Loucy (cell line): Measurements from ENCODE around the gene SERPINA12.

ENCODE experiments used
- H2AFZ ChIP-seq: fragments of 200-600 bp; sonication (generic); 2 replicates; pipeline ENCODE4 v1.6.0; 2016; ENCODE audit warnings: antibody characterized with exemption, mild to moderate bottlenecking, low read length, moderate library complexity
- H3F3A ChIP-seq: fragments of 200-600 bp; 2 replicates; pipeline ENCODE4 v1.6.0; 2016; ENCODE audit warnings: antibody characterized with exemption, low read depth, mild to moderate bottlenecking
- H3K27me3 ChIP-seq: fragments of 200-600 bp; sonication (generic); 2 replicates; pipeline ENCODE4 v1.6.1; 2014; ENCODE audit warnings: low read length, mild to moderate bottlenecking; ENCODE audit not compliant: insufficient read depth, poor library complexity, severe bottlenecking
- H3K36me3 ChIP-seq: fragments of 200-600 bp; sonication (generic); 2 replicates; pipeline ENCODE4 v1.6.1; 2016; ENCODE audit warnings: low read length; ENCODE audit not compliant: insufficient read depth
- H3K4me1 ChIP-seq: fragments of 200-600 bp; sonication (generic); 2 replicates; pipeline ENCODE4 v1.5.1; 2014; ENCODE audit warnings: low read length, mild to moderate bottlenecking; ENCODE audit not compliant: insufficient read depth, poor library complexity, severe bottlenecking
- H3K4me2 ChIP-seq: fragments of 200-600 bp; sonication (generic); 2 replicates; pipeline ENCODE4 v1.6.0; 2014; ENCODE audit warnings: antibody characterized with exemption, low read length, low read depth, mild to moderate bottlenecking; ENCODE audit not compliant: poor library complexity, severe bottlenecking
- H3K4me3 ChIP-seq: fragments of 200-600 bp; sonication (generic); 2 replicates; pipeline ENCODE4 v1.5.1; 2014; ENCODE audit warnings: low read length, mild to moderate bottlenecking, mixed read lengths; ENCODE audit not compliant: poor library complexity, severe bottlenecking
- H3K79me2 ChIP-seq: fragments of 200-600 bp; sonication (generic); 2 replicates; pipeline ENCODE4 v1.6.1; 2014; ENCODE audit warnings: low read length; ENCODE audit not compliant: insufficient read depth
- H3K9ac ChIP-seq: fragments of 200-600 bp; sonication (generic); 2 replicates; pipeline ENCODE4 v1.6.0; 2014; ENCODE audit warnings: mild to moderate bottlenecking, low read depth, low read length, moderate library complexity; ENCODE audit not compliant: poor library complexity, severe bottlenecking
- H3K9me2 ChIP-seq: fragments of 200-600 bp; sonication (generic); replicated peaks from 2 replicates; pipeline ENCODE4 v1.6.1; 2016; ENCODE audit warnings: low read depth, low read length, mixed read lengths
- H3K9me3 ChIP-seq: fragments of 200-600 bp; sonication (generic); 2 replicates; pipeline ENCODE4 v1.6.1; 2014; ENCODE audit warnings: mild to moderate bottlenecking, antibody characterized with exemption, low read length, low read depth; ENCODE audit not compliant: insufficient read depth
- H4K20me1 ChIP-seq: fragments of 200-600 bp; sonication (generic); 2 replicates; pipeline ENCODE4 v1.6.0; 2014; ENCODE audit warnings: antibody characterized with exemption, low read length, mild to moderate bottlenecking; ENCODE audit not compliant: insufficient read depth, poor library complexity, severe bottlenecking
- CTCF ChIP-seq: fragments of 200-600 bp; sonication (generic); conservative IDR thresholded peaks from 2 replicates; pipeline ENCODE4 v1.5.1; 2014; ENCODE audit warnings: mild to moderate bottlenecking, antibody characterized with exemption, low read length
- EZH2phosphoT487 ChIP-seq: fragments of 200-600 bp; IDR thresholded peaks from 2 replicates; pipeline ENCODE4 v1.6.1; 2018; ENCODE audit warnings: antibody characterized with exemption, mild to moderate bottlenecking, moderate library complexity, borderline replicate concordance

Gene SERPINA12

GRCh38 chr14:94521375-94522114 lies 12.3 kb upstream of the SERPINA12 start:
- no peaks in the 10 kb centered on the region for H4K20me1 ChIP-seq
- H3K9ac ChIP-seq, result no peak overlapping the region
- H2AFZ ChIP-seq, result no peak overlapping the region
- H3K9me2 ChIP-seq, result no peaks in the 10 kb centered on the region
- no peaks in the 10 kb centered on the region for H3F3A ChIP-seq
- H3K9me3 ChIP-seq, result no peaks in the 10 kb centered on the region
- no peak overlapping the region for H3K4me2 ChIP-seq
- H3K4me1 ChIP-seq, result no peaks in the 10 kb centered on the region
- TF ChIP-seq CTCF (no peak), EZH2phosphoT487 (no peak)
- H3K4me3 ChIP-seq, result no peak overlapping the region
- H3K27me3 ChIP-seq, result no peaks in the 10 kb centered on the region
- H3K79me2 ChIP-seq, result no peaks in the 10 kb centered on the region
- no peaks in the 10 kb centered on the region for H3K36me3 ChIP-seq

GRCh38 chr14:94517641-94518257 lies 8.5 kb upstream of the SERPINA12 start:
- H3K36me3 ChIP-seq, result no peaks in the 10 kb centered on the region
- no peaks in the 10 kb centered on the region for H3K4me1 ChIP-seq
- H2AFZ ChIP-seq, result no peak overlapping the region
- no peaks in the 10 kb centered on the region for H3K9me2 ChIP-seq
- H4K20me1 ChIP-seq, result no peaks in the 10 kb centered on the region
- H3K79me2 ChIP-seq, result no peaks in the 10 kb centered on the region
- no peak overlapping the region for H3K9ac ChIP-seq
- TF ChIP-seq EZH2phosphoT487, result no peak
- no peak for TF ChIP-seq CTCF
- no peak overlapping the region for H3K4me2 ChIP-seq
- no peaks in the 10 kb centered on the region for H3K9me3 ChIP-seq
- no peak overlapping the region for H3K4me3 ChIP-seq
- H3K27me3 ChIP-seq, result no peaks in the 10 kb centered on the region
- no peaks in the 10 kb centered on the region for H3F3A ChIP-seq

GRCh38 chr14:94517248-94517640 lies 8.0 kb upstream of the SERPINA12 start:
- Histone ChIP-seq H3F3A (no peaks in the 10 kb centered on the region), H3K4me3 (no peak overlapping the region), H3K9ac (no peak overlapping the region), H3K4me2 (no peak overlapping the region), H3K27me3 (no peaks in the 10 kb centered on the region), H3K9me2 (no peaks in the 10 kb centered on the region), H2AFZ (no peak overlapping the region), H3K9me3 (no peaks in the 10 kb centered on the region), H3K36me3 (no peaks in the 10 kb centered on the region), H3K79me2 (no peaks in the 10 kb centered on the region), H4K20me1 (no peaks in the 10 kb centered on the region), H3K4me1 (no peaks in the 10 kb centered on the region)
- no peak for TF ChIP-seq CTCF
- TF ChIP-seq EZH2phosphoT487, result no peak
